OCI-LY3 (cell line): Measurements from ENCODE around the gene FNDC10.

Source experiments
- EZH2phosphoT487 ChIP-seq: fragments of 200-600 bp; shearing (Covaris generic); IDR thresholded peaks from 2 replicates; pipeline ENCODE4 v1.6.1; 2018; ENCODE audit warnings: antibody characterized with exemption, mixed run types, low read depth
- TF ChIP-seq, protein P1 (sequence below): fragments of 200-600, 300-600 bp; sonication (generic); IDR thresholded peaks from 2 replicates; pipeline ENCODE4 v1.5.1; 2014; ENCODE audit warnings: antibody characterized with exemption, low read length, low read depth

- TF ChIP-seq, protein P1, sequence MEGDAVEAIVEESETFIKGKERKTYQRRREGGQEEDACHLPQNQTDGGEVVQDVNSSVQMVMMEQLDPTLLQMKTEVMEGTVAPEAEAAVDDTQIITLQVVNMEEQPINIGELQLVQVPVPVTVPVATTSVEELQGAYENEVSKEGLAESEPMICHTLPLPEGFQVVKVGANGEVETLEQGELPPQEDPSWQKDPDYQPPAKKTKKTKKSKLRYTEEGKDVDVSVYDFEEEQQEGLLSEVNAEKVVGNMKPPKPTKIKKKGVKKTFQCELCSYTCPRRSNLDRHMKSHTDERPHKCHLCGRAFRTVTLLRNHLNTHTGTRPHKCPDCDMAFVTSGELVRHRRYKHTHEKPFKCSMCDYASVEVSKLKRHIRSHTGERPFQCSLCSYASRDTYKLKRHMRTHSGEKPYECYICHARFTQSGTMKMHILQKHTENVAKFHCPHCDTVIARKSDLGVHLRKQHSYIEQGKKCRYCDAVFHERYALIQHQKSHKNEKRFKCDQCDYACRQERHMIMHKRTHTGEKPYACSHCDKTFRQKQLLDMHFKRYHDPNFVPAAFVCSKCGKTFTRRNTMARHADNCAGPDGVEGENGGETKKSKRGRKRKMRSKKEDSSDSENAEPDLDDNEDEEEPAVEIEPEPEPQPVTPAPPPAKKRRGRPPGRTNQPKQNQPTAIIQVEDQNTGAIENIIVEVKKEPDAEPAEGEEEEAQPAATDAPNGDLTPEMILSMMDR: no peak
- no peak for TF ChIP-seq EZH2phosphoT487
Measured at GRCh38 chr1:1623181-1623630, 23.3 kb upstream of the FNDC10 start.
